HepG2 (cell line): Measurements from ENCODE around the gene ENKUR. TPM values are rescaled to one million over a fixed set of nuclear protein-coding genes. Genes with fewer than 3 reads are reported as not detected.

ENCODE experiments used
- ATAC-seq: fragments of 200-7000 bp; cut with Tn5 transposase; 3 replicates; pipeline ENCODE4 v1.9.1; 2020; ENCODE audit warnings: mild to moderate bottlenecking, moderate library complexity
- BruUV-seq: library from RNA; stranded (reverse); fragments of 400-500 nt; replicated peaks from 2 replicates; lab custom pipeline; 2021; lab: Mats Ljungman, UMichigan
- CTCF ChIA-PET: fragments of 300-600 bp; formaldehyde crosslinking; extraction: SDS; loops from one replicate; lab custom pipeline; 2021; ENCODE audit warnings: low total read pairs, inconsistent platforms, low intra/inter-chr PET ratio; lab: Yijun Ruan, JAX
- POLR2A ChIA-PET: fragments of 350-600 bp; sonication (Branson Sonifier 250); formaldehyde crosslinking; loops from one replicate; lab custom pipeline; 2020; ENCODE audit warnings: antibody characterized with exemption, inconsistent platforms; lab: Yijun Ruan, JAX
- DNase-seq: peaks from one replicate; pipeline ENCODE4 v3.0.0-alpha.2; 2015; ENCODE audit warnings: low spot score
- FAIRE-seq: peaks from 3 replicates; lab custom pipeline; 2011; peaks lifted over from hg19 to GRCh38; lab: Jason Lieb, UNC
- H2AFZ ChIP-seq: one replicate; pipeline ENCODE4 v1.6.1; 2011; ENCODE audit warnings: low read length, inconsistent platforms
- H3K27ac ChIP-seq: fragments of 300-600 bp; 3 replicates; pipeline ENCODE4 v1.8.0; 2011; ENCODE audit warnings: mixed run types, mild to moderate bottlenecking, mixed read lengths, low read length, inconsistent platforms; ENCODE audit not compliant: insufficient read depth; ENCODE audit errors: extremely low read length
- H3K27me3 ChIP-seq, 2 experiments: fragments of 200-600 bp in 1 of 2; 2 replicates in 1 of 2; 3 replicates in 1 of 2; pipeline versions ENCODE4 v1.6.0 to v1.8.0; 2011; ENCODE audit warnings: low read length in 2 of 2, mild to moderate bottlenecking in 2 of 2, moderate library complexity in 2 of 2, inconsistent platforms in 1 of 2; ENCODE audit not compliant: insufficient read depth in 2 of 2, control insufficient read depth in 1 of 2
- H3K36me3 ChIP-seq, 2 experiments: fragments of 200-600 bp in 1 of 2; replicated peaks in 1 of 2; 2 replicates in 1 of 2; 3 replicates in 1 of 2; pipeline versions ENCODE4 v1.5.1 to v1.8.0; 2011; ENCODE audit warnings: low read length in 2 of 2, inconsistent platforms in 1 of 2; ENCODE audit not compliant: insufficient read depth in 2 of 2, control insufficient read depth in 1 of 2
- H3K4me1 ChIP-seq: 2 replicates; pipeline ENCODE4 v1.5.1; 2012; ENCODE audit warnings: low read length, inconsistent platforms; ENCODE audit not compliant: insufficient read depth
- H3K4me2 ChIP-seq: 2 replicates; pipeline ENCODE4 v1.6.0; 2011; ENCODE audit warnings: low read depth, low read length, inconsistent platforms
- H3K4me3 ChIP-seq, 3 experiments: fragments of 200-600 bp in 1 of 3; sonication (generic), shearing (Covaris generic) in 1 of 3; replicated peaks in 1 of 3; 2 replicates each; pipeline ENCODE4 v1.5.1; 2011 to 2016; ENCODE audit warnings: low read length in 3 of 3, inconsistent platforms in 2 of 3, low read depth in 2 of 3, mild to moderate bottlenecking in 2 of 3, control low read depth in 1 of 3, mixed read lengths in 1 of 3; ENCODE audit not compliant: insufficient read depth in 1 of 3
- H3K79me2 ChIP-seq: one replicate; pipeline ENCODE4 v1.6.1; 2011; ENCODE audit warnings: low read length, inconsistent platforms; ENCODE audit not compliant: insufficient read depth
- H3K9ac ChIP-seq: 2 replicates; pipeline ENCODE4 v1.6.0; 2011; ENCODE audit warnings: mild to moderate bottlenecking, low read depth, low read length, inconsistent platforms; ENCODE audit not compliant: insufficient read depth
- H3K9me3 ChIP-seq: 2 replicates; pipeline ENCODE4 v1.5.1; 2012; ENCODE audit warnings: mild to moderate bottlenecking, low read length
- H4K20me1 ChIP-seq: 2 replicates; pipeline ENCODE4 v1.6.0; 2011; ENCODE audit warnings: inconsistent platforms, mild to moderate bottlenecking, low read length, moderate library complexity; ENCODE audit not compliant: insufficient read depth
- BCL6 ChIP-seq: IDR thresholded peaks from 2 replicates; pipeline ENCODE4 v1.6.1; 2016; ENCODE audit warnings: missing genetic modification reagents, missing compliant biosample characterization
- CAMTA2 ChIP-seq: sonication (generic); formaldehyde crosslinking; IDR thresholded peaks from 2 replicates; pipeline ENCODE4 v1.4.0; 2020; ENCODE audit warnings: mild to moderate bottlenecking, missing genetic modification reagents, borderline replicate concordance
- CHD2 ChIP-seq: IDR thresholded peaks from 2 replicates; pipeline ENCODE4 v1.6.1; 2011; ENCODE audit warnings: low read depth, low read length, improper control_type of control experiment
- CSRNP1 ChIP-seq: sonication (generic); formaldehyde crosslinking; IDR thresholded peaks from 2 replicates; pipeline ENCODE4 v1.8.1; 2023; ENCODE audit warnings: mild to moderate bottlenecking, missing genetic modification reagents
- PAX8 ChIP-seq: sonication (generic); formaldehyde crosslinking; IDR thresholded peaks from 2 replicates; pipeline ENCODE4 v1.8.0; 2022; ENCODE audit warnings: mild to moderate bottlenecking, missing genetic modification reagents, borderline replicate concordance
- TBX2 ChIP-seq: sonication (generic); formaldehyde crosslinking; IDR thresholded peaks from 2 replicates; pipeline ENCODE4 v1.5.0; 2020; ENCODE audit warnings: missing genetic modification reagents, mild to moderate bottlenecking, borderline replicate concordance
- TRIM24 ChIP-seq: sonication (generic); formaldehyde crosslinking; IDR thresholded peaks from 2 replicates; pipeline ENCODE4 v1.8.0; 2022; ENCODE audit warnings: mild to moderate bottlenecking, missing genetic modification reagents
- ZBTB42 ChIP-seq: sonication (generic); formaldehyde crosslinking; IDR thresholded peaks from 2 replicates; pipeline ENCODE4 v1.5.0; 2020; ENCODE audit warnings: mild to moderate bottlenecking, missing genetic modification reagents
- ZNF260 ChIP-seq: sonication (generic); formaldehyde crosslinking; IDR thresholded peaks from 2 replicates; pipeline ENCODE4 v1.4.0; 2020; ENCODE audit warnings: missing genetic modification reagents, low read depth, mild to moderate bottlenecking, borderline replicate concordance
- ZNF451 ChIP-seq: sonication (generic); formaldehyde crosslinking; IDR thresholded peaks from 2 replicates; pipeline ENCODE4 v1.5.0; 2020; ENCODE audit warnings: mild to moderate bottlenecking, missing genetic modification reagents
- ZNF713 ChIP-seq: sonication (generic); formaldehyde crosslinking; IDR thresholded peaks from 2 replicates; pipeline ENCODE4 v1.4.0; 2020; ENCODE audit warnings: mild to moderate bottlenecking, missing genetic modification reagents
- ZSCAN25 ChIP-seq: sonication (generic); formaldehyde crosslinking; IDR thresholded peaks from 2 replicates; pipeline ENCODE4 v1.8.0; 2022; ENCODE audit warnings: mild to moderate bottlenecking, missing genetic modification reagents
- WGBS: methylation state at CpG from one replicate; pipeline ENCODE4 v1.1.6; 2017; ENCODE audit warnings: low lambda C conversion rate; 5-methylcytosine and 5-hydroxymethylcytosine counted together
- in situ Hi-C: cut with HindIII; loops from 2 replicates; pipeline ENCODE4 v1.10.0; 2017; ENCODE audit warnings: low pct_unique_long_range_greater_than_20kb; ENCODE audit not compliant: extremely low pct_ligation_motif_present
- intact Hi-C: fragments of 100-400 bp; cut with micrococcal nuclease; formaldehyde crosslinking; loops from one replicate; pipeline ENCODE4 v1.10.0; 2022; ENCODE audit not compliant: unreplicated experiment
- polyA plus RNA-seq, 8 experiments: library from polyadenylated mRNA; depleted of rRNA in 3 of 8; stranded (reverse) in 7 of 8; unstranded in 1 of 8; fragments of >200 nt; fragmentation: Illumina TruSeq in 4 of 8; extraction: Trizol in 4 of 8; gene quantifications; 2 replicates each; pipeline versions ENCODE4 v1.2.1 to v1.2.3, GENCODE V29; 2011 to 2016; ENCODE audit warnings: low read depth in 4 of 8, missing spikeins in 1 of 8, mixed read lengths in 1 of 8; ENCODE audit not compliant: insufficient read depth in 1 of 8
- total RNA-seq, 5 experiments: library from RNA; depleted of rRNA; stranded (reverse); fragments of >200 nt; fragmentation: Illumina TruSeq; extraction: Trizol; gene quantifications; 2 replicates each; pipeline ENCODE4 v1.2.3, GENCODE V29; 2016; ENCODE audit warnings: low read depth in 1 of 5
- TF ChIP-seq, protein P1 (sequence below): sonication (generic); formaldehyde crosslinking; conservative IDR thresholded peaks from 2 replicates; pipeline ENCODE4 v1.8.0; 2022; ENCODE audit warnings: mild to moderate bottlenecking, moderate library complexity, missing genetic modification reagents

Gene ENKUR
- total and polyA plus RNA-seq, 2 of the 13 experiments (the other 11 are each of a cell fraction or from before 2014, with no cell fraction given): 0.15 TPM

GRCh38 chr10:25063644-25064043 is 47.7 kb upstream of the ENKUR start:
- CTCF ChIA-PET: no interaction called here
- intact Hi-C loops: loop anchor here (5.0 kb wide), 1 partner anchor 46 kb away; the partner anchor contains the start of genes ENKUR and THNSL1
- no peak for TF ChIP-seq CHD2
- no peak for TF ChIP-seq BCL6 (CRISPR knock-in tag)
- TF ChIP-seq PAX8 (CRISPR knock-in tag): no peak
- no peak for TF ChIP-seq CSRNP1 (CRISPR knock-in tag)
- TF ChIP-seq ZNF713 (CRISPR knock-in tag): no peak
- TF ChIP-seq CAMTA2: no peak
- no peak for TF ChIP-seq ZSCAN25
- no peak for TF ChIP-seq TBX2 (CRISPR knock-in tag)
- TF ChIP-seq TRIM24: no peak
- TF ChIP-seq ZNF260: no peak
- TF ChIP-seq, protein P1, sequence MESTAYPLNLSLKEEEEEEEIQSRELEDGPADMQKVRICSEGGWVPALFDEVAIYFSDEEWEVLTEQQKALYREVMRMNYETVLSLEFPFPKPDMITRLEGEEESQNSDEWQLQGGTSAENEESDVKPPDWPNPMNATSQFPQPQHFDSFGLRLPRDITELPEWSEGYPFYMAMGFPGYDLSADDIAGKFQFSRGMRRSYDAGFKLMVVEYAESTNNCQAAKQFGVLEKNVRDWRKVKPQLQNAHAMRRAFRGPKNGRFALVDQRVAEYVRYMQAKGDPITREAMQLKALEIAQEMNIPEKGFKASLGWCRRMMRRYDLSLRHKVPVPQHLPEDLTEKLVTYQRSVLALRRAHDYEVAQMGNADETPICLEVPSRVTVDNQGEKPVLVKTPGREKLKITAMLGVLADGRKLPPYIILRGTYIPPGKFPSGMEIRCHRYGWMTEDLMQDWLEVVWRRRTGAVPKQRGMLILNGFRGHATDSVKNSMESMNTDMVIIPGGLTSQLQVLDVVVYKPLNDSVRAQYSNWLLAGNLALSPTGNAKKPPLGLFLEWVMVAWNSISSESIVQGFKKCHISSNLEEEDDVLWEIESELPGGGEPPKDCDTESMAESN (CRISPR knock-in tag): no peak
- no peak for TF ChIP-seq ZNF451 (CRISPR knock-in tag)
- no peak for TF ChIP-seq ZBTB42 (CRISPR knock-in tag)

More at GRCh38 chr10:25063644-25064043, 47.7 kb upstream of the ENKUR start:
- Histone ChIP-seq H4K20me1 (no peaks in the 10 kb centered on the region), H3K9me3 (no peaks in the 10 kb centered on the region), H3K27ac (no peak overlapping the region), H3K36me3 (no peaks in the 10 kb centered on the region), H3K4me3 (no peak overlapping the region), H3K9ac (no peak overlapping the region), H3K79me2 (no peaks in the 10 kb centered on the region), H3K4me2 (no peak overlapping the region), H3K27me3 (no peaks in the 10 kb centered on the region), H2AFZ (no peak overlapping the region), H3K4me1 (peaks cover 65% of the 10 kb centered on the region)
- ATAC-seq (no peak), DNase-seq (no peak), FAIRE-seq (no peak)
- POLR2A ChIA-PET: no interaction called here
- no TSS peak for BruUV-seq
- in situ Hi-C loops: loop anchor here (5.0 kb wide), 1 partner anchor 46 kb away; the partner anchor contains the start of genes ENKUR and THNSL1
- 82% methylated on average over 8 of the region's 8 CpGs for whole genome bisulfite sequencing
